Osteoblast (primary cell): ENCODE data around the gene SH3RF1. TPM values are rescaled to one million over a fixed set of nuclear protein-coding genes. Genes with fewer than 3 reads are reported as not detected.
A peak's percentile ranks its signal among the peaks of the same experiment; 100 is the strongest.

Experiments used
- DNase-seq: peaks from one replicate; pipeline ENCODE4 v3.0.0; 2011; ENCODE audit warnings: low spot score, mixed read lengths; ENCODE audit not compliant: insufficient read length; ENCODE audit errors: missing footprints
- H2AFZ ChIP-seq: 2 replicates; pipeline ENCODE4 v1.6.0; 2011; ENCODE audit warnings: mild to moderate bottlenecking, low read length
- H3K27ac ChIP-seq: 2 replicates; pipeline ENCODE4 v1.5.1; 2011; ENCODE audit warnings: mild to moderate bottlenecking, low read depth, low read length, moderate library complexity
- H3K27me3 ChIP-seq: 2 replicates; pipeline ENCODE4 v1.6.0; 2012; ENCODE audit warnings: mild to moderate bottlenecking, control low read depth, inconsistent platforms, low read length, moderate library complexity; ENCODE audit not compliant: insufficient read depth
- H3K36me3 ChIP-seq: 2 replicates; pipeline ENCODE4 v1.5.1; 2011; ENCODE audit warnings: mild to moderate bottlenecking, low read length, control low read depth, moderate library complexity; ENCODE audit not compliant: insufficient read depth
- H3K4me1 ChIP-seq: 2 replicates; pipeline ENCODE4 v1.5.1; 2011; ENCODE audit warnings: mild to moderate bottlenecking, low read length, control low read depth, moderate library complexity; ENCODE audit not compliant: insufficient read depth
- H3K4me2 ChIP-seq: 2 replicates; pipeline ENCODE4 v1.6.0; 2011; ENCODE audit warnings: mild to moderate bottlenecking, low read length; ENCODE audit not compliant: insufficient read depth
- H3K4me3 ChIP-seq: fragments of 200-600 bp; sonication (generic); 3 replicates; pipeline ENCODE4 v1.5.1; 2012; ENCODE audit warnings: mild to moderate bottlenecking, low read length, inconsistent platforms; ENCODE audit not compliant: insufficient read depth
- H3K79me2 ChIP-seq: 2 replicates; pipeline ENCODE4 v1.6.0; 2012; ENCODE audit warnings: mild to moderate bottlenecking, low read length, control low read depth, inconsistent platforms; ENCODE audit not compliant: insufficient read depth
- H3K9me3 ChIP-seq: 2 replicates; pipeline ENCODE4 v1.5.1; 2011; ENCODE audit warnings: low read depth, low read length, control low read depth
- H4K20me1 ChIP-seq: 2 replicates; pipeline ENCODE4 v1.6.0; 2012; ENCODE audit warnings: mild to moderate bottlenecking, low read length, control low read depth; ENCODE audit not compliant: insufficient read depth
- CTCF ChIP-seq: IDR thresholded peaks from 2 replicates; pipeline ENCODE4 v1.5.1; 2011; ENCODE audit warnings: mild to moderate bottlenecking, low read depth, low read length, moderate library complexity; ENCODE audit errors: extremely low read depth
- total RNA-seq: library from RNA; depleted of rRNA; stranded (reverse); fragments of >200 nt; gene quantifications from 2 replicates; pipeline ENCODE4 v1.2.3, GENCODE V29; 2012

Gene SH3RF1
- total RNA-seq, 1 donor: 37.6 TPM

- H3K4me3 ChIP-seq: no peak overlapping the region
- peaks cover 83% of the 10 kb centered on the region for H3K79me2 ChIP-seq
Measured at GRCh38 chr4:169137558-169137920, 133.2 kb downstream of the SH3RF1 start.

GRCh38 chr4:169136796-169137557 lies 133.8 kb downstream of the SH3RF1 start:
- Histone ChIP-seq H3K36me3 (peaks cover 59% of the 10 kb centered on the region), H3K27me3 (no peaks in the 10 kb centered on the region), H3K4me2 (no peak overlapping the region), H2AFZ (no peak overlapping the region), H4K20me1 (peaks cover 6% of the 10 kb centered on the region), H3K4me3 (no peak overlapping the region), H3K4me1 (peaks cover 21% of the 10 kb centered on the region), H3K27ac (peak overlapping the region; percentile 31), H3K79me2 (peaks cover 84% of the 10 kb centered on the region), H3K9me3 (no peaks in the 10 kb centered on the region)
- no peak for TF ChIP-seq CTCF
- no peak for DNase-seq

More at GRCh38 chr4:169137558-169137920, 133.2 kb downstream of the SH3RF1 start:
- H3K4me1 ChIP-seq: peaks cover 16% of the 10 kb centered on the region
- H3K4me2 ChIP-seq: no peak overlapping the region
- TF ChIP-seq CTCF: no peak
- H4K20me1 ChIP-seq: peaks cover 6% of the 10 kb centered on the region
- H3K27ac ChIP-seq: no peak overlapping the region
- DNase-seq: no peak
- H3K9me3 ChIP-seq: no peaks in the 10 kb centered on the region
- H2AFZ ChIP-seq: no peak overlapping the region
- H3K36me3 ChIP-seq: peaks cover 55% of the 10 kb centered on the region
- H3K27me3 ChIP-seq: no peaks in the 10 kb centered on the region

GRCh38 chr4:169136330-169136729 lies 134.4 kb downstream of the SH3RF1 start:
- H3K9me3 ChIP-seq: no peaks in the 10 kb centered on the region
- TF ChIP-seq CTCF: no peak
- peaks cover 86% of the 10 kb centered on the region for H3K79me2 ChIP-seq
- no peak for DNase-seq
- no peak overlapping the region for H2AFZ ChIP-seq
- H3K4me3 ChIP-seq: no peak overlapping the region
- H3K4me2 ChIP-seq: no peak overlapping the region
- peak overlapping the region; percentile 20 for H3K27ac ChIP-seq
- H4K20me1 ChIP-seq: peaks cover 9% of the 10 kb centered on the region
- peaks cover 21% of the 10 kb centered on the region for H3K4me1 ChIP-seq
- peaks cover 64% of the 10 kb centered on the region for H3K36me3 ChIP-seq
- no peaks in the 10 kb centered on the region for H3K27me3 ChIP-seq

- no peak overlapping the region for H3K4me2 ChIP-seq
- H3K9me3 ChIP-seq: no peaks in the 10 kb centered on the region
- H3K27me3 ChIP-seq: no peaks in the 10 kb centered on the region
- peaks cover 85% of the 10 kb centered on the region for H3K79me2 ChIP-seq
- H3K36me3 ChIP-seq: peaks cover 67% of the 10 kb centered on the region
- H3K4me1 ChIP-seq: peaks cover 26% of the 10 kb centered on the region
- H3K27ac ChIP-seq: peak overlapping the region; percentile 20
- H4K20me1 ChIP-seq: peaks cover 9% of the 10 kb centered on the region
- H3K4me3 ChIP-seq: no peak overlapping the region
- TF ChIP-seq CTCF: no peak
- no peak overlapping the region for H2AFZ ChIP-seq
- no peak for DNase-seq
Measured at GRCh38 chr4:169135776-169136175, 135.0 kb downstream of the SH3RF1 start.
